Vagina (tissue), 2 donors: ENCODE results near the gene RIT2.

Experiments used
- CTCF ChIP-seq, 3 experiments: fragments of 450-650 bp in 2 of 3; fragments of 200-600 bp in 1 of 3; sonication (generic) in 1 of 3; IDR thresholded peaks; one replicate each; pipeline ENCODE4 v1.5.1; 2017 to 2019; ENCODE audit warnings: antibody characterized with exemption in 3 of 3, mild to moderate bottlenecking in 2 of 3, moderate library complexity in 2 of 3
- POLR2AphosphoS5 ChIP-seq, 2 donors: sonication (generic); formaldehyde crosslinking; IDR thresholded peaks; one replicate each; pipeline ENCODE4 v1.9.0; 2017; ENCODE audit warnings: antibody characterized with exemption in 2 of 2, mild to moderate bottlenecking in 2 of 2, low read depth in 1 of 2; ENCODE audit not compliant: insufficient read depth in 1 of 2

- TF ChIP-seq CTCF (IDR thresholded peaks at IDR 0.05) = no peak
- TF ChIP-seq POLR2AphosphoS5 (IDR thresholded peaks at IDR 0.05; ENCODE audit: insufficient read depth in 1 of 2, low read depth in 1 of 2) = no peak
Measured at GRCh38 chr18:42773870-42774269, 341.6 kb downstream of the RIT2 start.
